Central memory CD4-positive, alpha-beta T cell (primary cell): ENCODE measurements around the gene AKAP13.

Source experiments
- DNase-seq: peaks from one replicate; pipeline ENCODE4 v3.0.0; 2022

Gene AKAP13

GRCh38 chr15:85749261-85750151, 369.1 kb downstream of the AKAP13 start:
- no peak for DNase-seq

- DNase-seq: no peak
Measured at GRCh38 chr15:85750319-85751290, 370.2 kb downstream of the AKAP13 start.

GRCh38 chr15:85751291-85752123, 371.1 kb downstream of the AKAP13 start:
- no peak for DNase-seq

- no peak for DNase-seq
Measured at GRCh38 chr15:85752124-85752475, 371.7 kb downstream of the AKAP13 start.

GRCh38 chr15:85752491-85752961, 372.1 kb downstream of the AKAP13 start:
- DNase-seq: no peak

- no peak for DNase-seq
Measured at GRCh38 chr15:85753261-85753660, 372.9 kb downstream of the AKAP13 start.

- DNase-seq: no peak
Measured at GRCh38 chr15:85753791-85754452, 373.5 kb downstream of the AKAP13 start.

- DNase-seq: no peak
Measured at GRCh38 chr15:85754989-85755388, 374.6 kb downstream of the AKAP13 start.

GRCh38 chr15:85755471-85755870, 375.1 kb downstream of the AKAP13 start:
- no peak for DNase-seq

GRCh38 chr15:85755942-85756341, 375.5 kb downstream of the AKAP13 start:
- DNase-seq: no peak

GRCh38 chr15:85756411-85757072, 376.1 kb downstream of the AKAP13 start:
- DNase-seq: no peak

GRCh38 chr15:85757073-85757938, 376.9 kb downstream of the AKAP13 start:
- DNase-seq: no peak

- no peak for DNase-seq
Measured at GRCh38 chr15:85757939-85758654, 377.7 kb downstream of the AKAP13 start.

- no peak for DNase-seq
Measured at GRCh38 chr15:85758655-85758978, 378.2 kb downstream of the AKAP13 start.

- DNase-seq: no peak
Measured at GRCh38 chr15:85759376-85759775, 379.0 kb downstream of the AKAP13 start.

GRCh38 chr15:85760049-85760448, 379.6 kb downstream of the AKAP13 start:
- DNase-seq: no peak

GRCh38 chr15:85760531-85761371, 380.3 kb downstream of the AKAP13 start:
- DNase-seq: no peak

GRCh38 chr15:85761635-85762034, 381.2 kb downstream of the AKAP13 start:
- DNase-seq: no peak
